ENCODE results near the gene BTBD2.

DNA sequence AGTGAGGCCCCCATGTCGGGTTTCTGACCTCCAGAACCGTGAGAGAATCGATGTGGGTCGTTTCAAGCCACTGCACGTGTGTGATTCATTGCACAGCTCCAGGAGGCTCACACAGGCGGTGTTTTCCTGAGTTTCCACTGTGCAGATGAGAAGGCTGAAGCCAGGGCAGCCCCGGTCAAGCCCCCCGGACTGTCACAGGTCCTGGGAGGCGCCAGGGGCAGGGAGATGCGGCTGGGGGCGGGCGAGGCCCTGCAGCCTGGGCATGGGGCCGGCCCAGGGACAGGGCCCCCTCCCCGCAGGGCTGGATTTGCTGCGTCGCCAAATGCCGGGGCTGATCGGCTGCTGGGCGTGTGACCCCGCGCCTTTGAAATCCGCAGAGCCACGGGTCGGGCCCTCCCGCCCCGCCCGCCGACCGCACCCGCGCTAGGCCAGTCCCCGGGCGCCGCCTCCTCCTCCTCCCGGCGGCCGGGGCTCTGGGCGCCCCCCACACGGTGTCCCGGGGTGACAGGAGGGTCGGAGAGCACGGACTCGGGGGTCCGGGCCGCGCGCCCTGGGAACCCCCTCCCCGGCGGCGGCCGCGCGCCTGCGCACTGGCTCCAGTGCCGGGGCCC, 45.5 kb upstream of the BTBD2 start:
- TF ChIP-seq TARDBP (IDR thresholded peaks at IDR 0.05) (no peak), SUZ12 (IDR thresholded peaks at IDR 0.05) (no peak), SP1 (IDR thresholded peaks at IDR 0.05) (no peak), ARNT (IDR thresholded peaks at IDR 0.05) (no peak), ELF4 (IDR thresholded peaks at IDR 0.05) (no peak), NFRKB (IDR thresholded peaks at IDR 0.05) (no peak), L3MBTL2 (conservative IDR thresholded peaks at IDR 0.05) (peak; percentile 59), BHLHE40 (IDR thresholded peaks at IDR 0.05; ENCODE audit: borderline replicate concordance) (no peak), ZNF384 (IDR thresholded peaks at IDR 0.05) (no peak), FOXA1 (IDR thresholded peaks at IDR 0.05) (no peak), PKNOX1 (IDR thresholded peaks at IDR 0.05) (no peak), HDGF (IDR thresholded peaks at IDR 0.05; ENCODE audit: borderline replicate concordance) (no peak), FOXM1 (IDR thresholded peaks at IDR 0.05; ENCODE audit: borderline replicate concordance) (no peak), FOXK2 (IDR thresholded peaks at IDR 0.05) (no peak)

Measured in HEK293T (cell line).